CD4-positive, alpha-beta T cell treated with Interleukin-10 for 1 hour (primary cell): ENCODE data around the gene NOA1.

Source experiments
- DNase-seq: peaks from one replicate; pipeline ENCODE4 v3.0.0-alpha.2; 2020

Gene NOA1

DNA sequence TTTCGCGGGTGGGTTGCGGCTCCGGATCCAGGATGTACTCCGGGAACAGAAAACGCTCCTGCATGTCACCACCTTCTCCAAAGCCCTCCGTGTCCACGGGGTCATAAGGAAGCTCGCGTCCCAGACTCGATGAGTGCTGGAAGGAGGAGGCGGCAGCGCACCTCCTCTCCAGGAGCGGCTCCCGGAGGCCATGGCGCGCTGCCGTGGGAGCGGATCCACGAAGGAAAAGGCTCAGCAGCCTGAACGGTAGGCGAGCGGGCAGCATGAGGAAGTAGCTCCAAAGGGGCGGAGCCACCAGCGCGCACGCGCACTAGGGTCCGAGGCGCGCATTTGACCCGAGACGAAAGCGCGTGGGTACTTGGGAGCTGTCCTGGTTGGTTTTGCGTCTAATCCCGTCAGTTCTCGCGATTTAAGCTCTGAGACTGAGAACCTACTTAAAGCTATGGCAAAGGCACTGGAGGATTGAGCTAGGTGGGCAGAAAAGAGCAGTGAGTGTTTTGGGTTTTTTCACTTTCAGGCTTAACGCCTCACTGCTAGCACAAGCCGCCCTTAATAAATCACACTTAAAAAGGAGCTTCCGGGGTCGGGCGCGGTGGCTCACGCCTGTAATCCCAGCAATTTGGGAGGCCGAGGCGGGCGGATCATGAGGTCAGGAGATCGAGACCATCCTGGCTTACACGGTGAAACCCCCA is at the start of gene NOA1:
Gene NOA1 (minus strand): TSS at position 286 of the 692 bp plus-strand sequence. CDS start 21 bp downstream, at position 265.
- peak; percentile 99 for DNase-seq

DNA sequence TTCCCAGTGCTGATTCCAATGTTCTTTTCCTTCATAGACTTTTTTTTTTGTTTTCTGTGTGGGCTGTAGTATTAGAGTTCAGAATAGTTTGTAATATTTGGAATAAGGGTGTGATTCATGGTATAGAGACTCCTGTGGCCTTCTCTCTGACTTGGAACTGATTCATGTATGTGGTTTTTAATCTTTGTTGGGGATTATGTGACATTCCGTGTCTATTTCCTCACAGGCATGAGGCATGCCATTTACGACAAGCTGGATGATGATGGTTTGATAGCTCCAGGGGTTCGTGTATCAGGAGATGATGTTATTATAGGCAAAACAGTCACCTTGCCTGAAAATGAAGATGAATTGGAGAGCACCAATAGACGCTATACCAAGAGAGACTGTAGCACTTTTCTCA is 45.7 kb upstream of the NOA1 start:
- no peak for DNase-seq

DNA sequence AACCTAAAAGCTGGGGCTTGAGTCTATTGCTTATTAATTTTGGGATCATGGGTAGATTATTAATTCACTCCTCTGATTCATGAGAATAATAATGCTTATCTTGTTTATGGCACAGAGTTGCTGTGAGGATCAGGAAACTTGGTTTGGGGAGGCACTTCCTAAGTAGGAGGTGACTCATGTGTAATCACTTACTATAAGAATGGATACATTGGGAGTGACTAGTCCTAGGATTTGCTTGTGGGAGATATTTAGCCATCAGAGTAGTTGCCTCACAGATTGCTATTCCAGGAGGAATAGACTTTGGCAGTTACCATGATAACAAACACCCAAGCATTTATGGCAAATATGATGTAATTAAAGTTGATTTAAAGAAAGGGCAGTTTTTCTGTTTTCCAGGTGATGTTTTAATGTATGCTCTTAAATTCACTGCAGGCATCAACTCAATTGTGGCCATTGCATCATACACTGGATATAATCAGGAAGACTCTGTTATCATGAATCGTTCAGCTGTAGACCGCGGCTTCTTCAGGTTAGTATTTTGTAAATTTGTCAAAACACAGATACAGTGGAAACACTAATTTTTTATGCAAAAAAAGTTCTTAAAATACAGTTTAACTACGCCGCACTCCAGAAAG is 43.2 kb upstream of the NOA1 start:
- DNase-seq = no peak

DNA sequence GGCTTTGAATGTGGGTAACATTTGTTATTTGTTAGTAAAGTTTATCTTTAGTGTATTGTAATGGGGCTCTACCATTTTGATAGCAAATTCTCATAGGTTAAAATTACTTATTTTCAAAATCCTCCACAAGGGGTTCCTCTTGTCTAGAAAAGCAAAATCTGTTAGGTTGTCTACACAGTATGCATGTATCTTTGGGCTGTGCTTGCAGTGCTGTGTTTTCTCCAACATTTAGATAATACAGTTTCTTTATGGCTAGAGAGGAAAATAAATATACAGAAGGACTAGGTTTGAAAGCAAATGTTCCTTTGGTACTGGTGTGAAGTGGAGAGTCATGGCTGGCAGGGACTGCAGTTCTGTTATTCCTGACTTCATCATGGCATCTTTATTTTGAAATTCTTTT is 41.6 kb upstream of the NOA1 start:
- DNase-seq = no peak

DNA sequence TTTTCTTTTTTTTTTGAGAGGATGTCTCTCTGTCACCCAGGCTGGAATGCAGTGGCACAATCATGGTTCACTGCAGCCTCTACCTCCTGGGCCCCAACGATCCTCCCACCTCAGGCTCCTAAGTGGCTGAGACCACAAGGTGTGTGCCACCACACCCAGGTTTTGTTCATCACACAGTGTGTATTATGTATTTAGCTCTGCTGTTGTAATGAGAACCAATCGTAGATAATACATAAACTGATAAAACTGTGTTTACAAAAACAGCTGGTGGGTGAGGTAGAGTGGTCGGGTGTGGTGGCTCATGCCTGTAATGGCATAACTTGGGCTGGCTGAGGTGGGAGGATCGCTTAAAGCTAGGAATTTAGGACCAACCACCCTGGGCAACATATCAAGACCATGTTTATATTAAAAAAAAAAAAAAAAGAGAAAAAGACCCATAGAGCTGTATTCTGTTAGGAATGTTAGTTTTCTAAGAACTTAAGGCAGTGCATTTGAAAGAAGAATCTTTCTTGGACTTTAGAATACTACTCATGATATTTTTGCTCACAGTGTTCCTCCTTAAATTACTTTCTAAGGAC is 36.2 kb upstream of the NOA1 start:
- DNase-seq = no peak

DNA sequence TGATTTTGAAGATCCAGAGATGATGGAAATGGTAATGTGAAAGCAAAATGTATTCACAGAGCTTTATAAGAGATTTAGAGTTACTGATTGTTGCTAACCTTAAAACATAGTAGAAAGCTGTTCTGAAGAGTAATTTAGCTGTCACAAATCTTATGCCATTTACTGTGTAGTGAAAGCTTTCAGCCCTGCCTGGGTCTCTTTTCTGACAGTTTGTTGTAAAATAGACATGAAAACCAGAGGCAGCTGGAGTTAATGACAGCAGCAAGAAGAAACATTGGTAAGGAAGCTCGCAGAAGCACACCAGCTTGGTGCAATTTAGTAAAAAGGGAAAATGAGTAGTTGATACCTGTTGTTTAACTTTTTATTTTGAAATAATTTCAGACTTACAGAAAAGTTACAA is 22.3 kb upstream of the NOA1 start:
- DNase-seq = no peak

DNA sequence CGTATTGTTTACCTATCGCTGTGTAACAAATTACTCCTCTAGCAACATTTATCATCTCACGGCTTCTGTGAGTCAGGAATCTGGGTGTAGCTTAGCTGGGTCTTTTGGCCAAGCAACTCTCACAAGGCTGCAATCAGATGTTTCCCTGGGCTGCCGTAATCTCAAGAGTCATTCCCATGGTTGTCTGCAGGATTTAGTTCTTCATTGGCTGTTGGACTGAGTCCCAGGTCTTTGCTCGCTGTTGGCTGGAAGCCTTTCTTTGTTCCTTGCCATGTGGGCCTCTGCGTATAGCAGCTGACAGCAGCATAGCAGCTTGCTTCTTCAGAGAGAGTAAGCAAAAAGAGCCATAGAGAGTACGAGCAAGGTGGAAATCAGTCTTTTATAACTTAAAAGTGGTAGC is 18.1 kb upstream of the NOA1 start:
- DNase-seq = no peak

DNA sequence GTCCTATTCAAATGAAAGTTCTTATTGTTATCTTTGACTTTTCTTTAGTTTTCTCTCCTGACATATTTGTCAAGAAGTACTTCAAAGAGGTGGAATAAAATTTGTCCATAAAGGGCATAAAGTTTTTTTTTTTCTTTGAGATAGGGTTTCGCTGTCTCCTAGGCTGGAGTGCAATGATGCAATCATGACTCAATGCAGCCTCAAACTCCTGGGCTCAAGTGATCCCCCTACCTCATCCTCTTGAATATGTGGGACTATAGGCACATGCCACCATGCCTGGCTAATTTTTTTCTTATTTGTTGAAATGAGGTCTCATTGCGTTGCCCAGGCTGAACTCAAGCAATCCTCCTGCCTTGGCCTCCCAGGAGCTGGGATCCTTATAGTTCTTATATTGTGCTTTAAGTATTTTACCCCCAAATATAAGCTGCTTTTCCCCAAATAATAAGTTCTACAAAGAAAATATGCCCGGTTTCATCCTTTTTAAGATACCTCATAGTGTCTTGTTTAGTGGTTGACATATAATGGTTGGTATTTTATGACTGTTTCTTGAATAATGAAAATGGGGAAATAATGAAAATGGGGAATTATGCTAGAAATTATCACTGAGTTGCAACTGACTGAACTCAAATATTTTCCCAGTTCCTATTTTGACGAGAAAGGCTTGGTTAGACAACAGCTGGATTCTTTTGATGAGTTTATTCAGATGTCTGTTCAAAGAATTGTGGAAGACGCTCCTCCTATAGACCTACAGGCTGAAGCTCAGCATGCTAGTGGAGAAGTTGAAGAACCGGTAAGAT is 12.9 kb upstream of the NOA1 start:
- no peak for DNase-seq

DNA sequence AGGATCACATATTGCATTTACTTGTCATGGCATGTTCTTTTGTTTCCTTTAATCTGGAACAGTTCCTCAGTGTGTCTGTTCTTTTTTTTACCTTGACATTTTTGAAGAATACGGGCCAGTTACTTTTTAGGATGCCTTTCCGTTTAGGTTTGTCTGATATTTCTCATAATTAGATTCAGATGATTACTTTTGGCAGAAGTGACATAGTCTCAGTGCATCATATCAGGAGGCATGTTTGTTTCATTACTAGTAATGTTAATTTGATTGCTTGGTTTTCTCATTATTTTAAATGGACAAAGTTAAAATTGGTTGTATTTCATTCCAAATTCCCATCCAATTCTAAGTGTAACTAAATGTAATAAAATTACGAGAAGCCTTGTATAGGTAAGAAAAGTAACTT is 9.5 kb upstream of the NOA1 start:
- DNase-seq = no peak

DNA sequence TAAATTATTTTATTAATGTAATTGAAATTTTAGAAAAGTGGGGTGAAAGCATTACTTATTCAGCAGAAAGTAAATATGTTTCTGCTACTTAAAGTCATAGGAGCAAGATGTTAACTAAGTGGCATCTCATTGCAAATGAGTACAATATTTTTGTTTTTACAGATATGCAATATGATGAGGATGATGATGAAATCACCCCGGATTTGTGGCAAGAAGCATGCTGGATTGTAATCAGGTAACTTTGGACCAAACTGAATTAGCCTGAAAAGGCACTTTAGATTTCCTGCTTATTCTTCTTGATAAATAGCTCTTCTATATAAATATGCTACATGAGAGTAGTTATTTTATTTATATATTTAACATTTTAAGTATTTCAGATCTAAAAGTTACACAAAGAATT is 8.8 kb upstream of the NOA1 start:
- no peak for DNase-seq

DNA sequence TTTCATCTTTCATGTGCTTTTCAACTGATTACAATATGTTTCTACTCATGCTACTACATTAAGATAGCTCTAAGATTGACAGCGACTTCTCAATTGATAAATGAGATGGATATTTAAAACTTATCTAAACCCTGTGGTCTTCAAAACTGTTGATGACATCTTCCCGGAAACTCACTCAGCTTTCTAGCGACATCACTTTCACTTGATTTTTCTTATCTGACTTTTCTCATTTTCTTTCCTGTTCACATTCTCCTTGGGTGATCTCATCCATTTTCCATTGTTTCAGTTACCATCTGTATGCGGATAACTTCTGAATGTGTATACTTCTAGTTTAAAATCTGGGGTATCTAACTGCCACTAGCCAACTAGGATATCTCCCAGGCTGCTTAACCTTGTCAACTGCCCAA is 4.4 kb upstream of the NOA1 start:
- peak; percentile 14 for DNase-seq

DNA sequence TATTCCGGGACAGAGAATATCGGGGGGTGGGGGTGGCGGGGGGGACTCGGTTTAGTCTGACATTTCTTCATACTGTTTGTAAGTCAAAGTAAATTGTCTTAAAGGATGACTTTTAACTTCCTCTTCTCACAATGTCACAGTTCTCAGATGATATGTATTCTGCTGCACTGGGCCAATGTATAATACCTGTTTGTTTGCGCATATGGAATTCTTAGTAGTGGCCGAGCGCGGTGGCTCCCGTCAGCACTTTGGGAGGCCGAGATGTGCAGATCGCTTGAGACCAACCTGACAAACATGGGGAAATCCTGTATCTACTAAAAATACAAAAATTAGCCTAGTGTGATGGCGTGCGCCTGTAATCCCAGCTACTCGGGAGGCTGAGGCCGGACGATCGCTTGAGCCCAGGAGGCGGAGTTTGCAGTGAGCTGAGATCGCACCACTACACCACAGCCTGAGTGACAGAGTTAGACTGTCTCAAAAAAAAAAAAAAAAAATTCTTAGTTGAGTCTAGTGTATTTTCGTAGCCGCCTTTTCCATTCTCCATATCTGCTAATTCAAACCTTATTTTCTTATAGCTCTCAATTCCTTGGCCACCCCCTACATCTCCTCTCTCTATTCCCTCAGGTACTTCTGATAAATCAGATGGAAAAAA is 2.1 kb upstream of the NOA1 start:
- peak; percentile 48 for DNase-seq

DNA sequence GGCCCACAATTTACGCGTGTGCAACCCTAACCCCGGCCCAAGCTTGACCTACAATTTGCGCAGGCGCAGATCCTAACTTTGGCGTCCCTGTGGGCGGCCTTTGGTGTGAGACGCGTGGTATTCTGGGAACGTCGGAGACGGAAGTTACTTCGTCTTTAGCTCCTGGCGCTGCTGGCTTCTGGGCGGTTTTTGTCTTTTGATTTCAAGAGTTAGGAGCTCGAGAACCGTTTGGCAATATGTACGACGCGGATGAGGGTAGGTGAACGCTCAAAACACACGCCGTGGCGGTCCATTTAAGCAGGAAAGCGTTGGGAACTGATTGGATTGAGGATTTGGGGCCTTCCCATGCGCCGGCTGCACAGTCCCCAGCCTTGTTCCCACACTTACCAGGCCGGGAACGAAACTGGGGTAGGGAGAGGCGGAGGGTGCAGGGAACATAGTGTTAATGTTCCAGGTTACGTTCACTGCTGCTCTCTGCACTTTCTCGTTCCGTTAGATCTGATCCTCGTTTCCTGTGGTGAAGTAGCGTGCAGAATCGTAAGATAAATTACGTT is 1.4 kb upstream of the NOA1 start, which contains the start of gene POLR2B:
Gene POLR2B (plus strand): TSS at position 147 of the 554 bp plus-strand sequence. CDS start 90 bp downstream, at position 237.
- peak; percentile 90 for DNase-seq

DNA sequence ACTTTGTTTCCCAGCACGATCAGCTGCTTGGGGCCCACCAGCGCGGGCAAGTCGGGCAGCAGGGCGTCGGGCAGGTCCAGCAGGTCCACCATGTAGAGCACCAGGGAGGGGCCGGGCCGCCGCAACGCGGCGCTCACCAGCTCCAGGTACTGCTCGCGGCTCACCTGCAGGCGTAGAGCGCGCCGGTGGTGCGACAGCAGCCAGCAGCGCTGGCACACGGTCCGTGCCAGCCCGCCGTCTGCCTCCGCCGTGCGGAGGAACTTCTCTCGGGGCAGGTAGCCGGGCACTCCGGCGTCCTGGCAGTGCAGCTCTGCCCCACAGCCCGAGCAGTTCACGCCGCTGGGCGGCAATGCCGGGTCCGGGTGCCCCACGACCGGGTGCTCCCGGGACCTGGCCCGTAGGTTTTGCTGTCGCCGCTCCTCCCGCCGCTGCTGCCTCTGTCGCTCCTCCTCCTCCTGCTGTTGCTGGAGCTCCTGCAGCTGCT is 527 bp downstream of the NOA1 start:
- peak; percentile 54 for DNase-seq

DNA sequence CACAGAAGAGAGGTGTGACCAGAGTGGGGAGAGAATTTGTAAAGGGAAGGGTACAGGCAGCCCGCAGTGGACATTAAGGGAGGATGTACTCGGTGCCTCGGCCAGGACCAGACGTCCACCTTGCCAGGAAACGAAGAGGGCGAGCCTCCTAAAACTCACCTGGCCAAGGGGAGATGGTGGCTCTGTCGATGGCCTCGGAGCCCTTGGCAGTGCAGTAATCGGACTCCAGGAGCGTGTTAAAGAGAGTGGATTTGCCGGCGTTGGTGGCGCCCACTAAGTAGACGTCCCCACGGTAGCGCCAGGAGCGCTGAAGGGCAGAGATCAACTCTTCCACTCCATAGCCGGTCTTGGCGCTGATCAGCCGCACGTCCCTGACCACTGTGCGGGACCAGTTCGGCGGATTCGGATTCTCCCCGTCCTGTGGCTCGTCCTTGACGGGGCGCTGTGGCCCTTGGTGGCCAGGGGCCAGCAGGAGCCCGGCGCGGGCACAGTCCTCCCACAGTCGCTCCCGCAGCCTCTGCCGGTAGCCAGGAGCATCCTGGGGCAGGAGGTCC is 1.0 kb downstream of the NOA1 start:
- DNase-seq = no peak

DNA sequence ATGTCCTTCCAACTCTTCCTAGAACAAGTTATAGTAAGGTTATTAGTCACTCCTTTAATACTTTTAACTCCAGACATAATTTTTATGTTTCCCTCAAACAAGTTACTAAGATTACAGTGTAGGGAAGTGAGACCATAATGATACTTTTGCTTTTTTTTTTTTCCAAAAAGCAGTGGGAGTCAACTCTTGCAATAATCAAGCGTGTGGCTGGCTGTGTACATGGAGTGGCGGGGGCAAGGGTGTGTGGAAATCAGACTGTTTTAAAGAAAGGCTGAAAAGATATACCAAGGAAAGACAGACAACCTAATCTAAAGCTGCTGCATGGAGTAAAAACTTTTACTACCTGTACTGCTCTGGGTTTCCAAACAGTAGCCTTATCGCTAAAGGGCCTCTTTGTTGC is 4.1 kb downstream of the NOA1 start:
- DNase-seq = no peak

DNA sequence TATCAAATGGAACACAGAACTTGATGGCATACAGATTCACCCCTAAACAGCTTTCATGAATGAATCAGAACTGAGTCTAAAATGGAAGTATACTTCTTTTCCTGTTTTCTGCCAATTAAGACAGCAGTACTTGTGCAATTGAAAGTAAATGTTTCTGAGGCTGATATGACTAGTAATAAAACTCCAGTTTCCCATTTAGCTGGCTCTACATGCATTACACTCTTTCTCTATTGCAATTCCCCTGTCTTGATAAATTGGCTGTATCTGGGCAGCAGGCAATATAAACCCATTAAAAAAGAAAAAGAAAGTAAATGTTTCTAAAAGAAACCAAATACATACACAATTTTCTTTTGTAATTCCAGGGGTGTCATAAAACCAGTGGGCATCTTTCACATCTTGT is 4.6 kb downstream of the NOA1 start:
- no peak for DNase-seq

DNA sequence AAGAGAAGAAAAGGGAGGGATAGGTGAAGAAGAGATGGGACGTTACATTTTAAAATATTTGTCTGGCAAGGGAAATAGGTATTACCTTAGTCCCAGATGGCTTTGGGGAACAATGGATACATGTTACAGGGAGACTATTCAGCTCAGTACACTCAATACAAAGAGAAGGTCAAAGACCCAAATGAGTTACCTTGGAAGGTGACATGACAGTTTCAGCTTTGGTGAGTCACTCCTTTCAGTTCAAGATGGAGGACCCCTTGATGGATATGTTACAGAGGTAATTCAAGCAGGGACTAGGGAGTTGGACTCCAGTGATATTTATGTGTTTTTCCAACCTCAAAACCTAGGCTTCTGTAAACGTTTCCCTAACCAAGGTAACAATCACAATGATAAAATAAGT is 5.0 kb downstream of the NOA1 start:
- no peak for DNase-seq

DNA sequence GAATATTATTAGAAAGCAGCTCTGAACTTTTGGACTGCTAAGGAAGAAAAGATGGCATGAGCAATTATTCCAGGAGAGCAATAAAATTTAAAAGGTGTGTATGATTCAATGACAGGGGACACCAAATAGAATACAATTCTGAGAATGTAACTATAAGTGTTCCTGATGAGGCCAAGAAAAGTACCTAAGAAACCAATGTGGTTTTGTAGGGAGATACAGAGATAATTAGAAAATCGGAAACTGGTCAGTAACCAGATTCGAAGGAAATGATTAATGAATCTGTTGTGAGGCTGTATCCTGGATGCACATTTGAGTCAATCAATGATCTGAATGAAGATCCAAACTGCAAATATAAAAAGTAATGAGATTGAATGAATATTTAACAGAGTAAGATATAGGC is 6.0 kb downstream of the NOA1 start:
- DNase-seq = no peak

DNA sequence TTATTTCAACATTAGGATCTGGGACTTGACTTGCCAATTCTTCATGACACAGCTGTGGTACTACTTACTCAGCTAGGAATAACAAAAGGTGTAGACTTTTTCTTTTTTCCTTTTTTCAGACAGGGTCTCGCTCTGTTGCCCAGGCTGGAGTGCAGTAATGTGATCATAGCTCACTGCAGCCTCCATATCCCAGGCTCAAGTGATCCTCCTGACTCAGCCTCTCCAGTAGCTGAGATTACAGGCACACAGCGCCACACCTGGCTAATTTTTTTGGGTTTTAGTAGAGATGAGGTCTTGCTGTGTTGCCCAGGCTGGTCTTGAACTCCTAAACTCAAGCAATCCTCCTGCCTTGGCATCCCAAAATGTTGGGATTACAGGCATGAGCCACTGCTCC is 16.3 kb downstream of the NOA1 start:
- no peak for DNase-seq

DNA sequence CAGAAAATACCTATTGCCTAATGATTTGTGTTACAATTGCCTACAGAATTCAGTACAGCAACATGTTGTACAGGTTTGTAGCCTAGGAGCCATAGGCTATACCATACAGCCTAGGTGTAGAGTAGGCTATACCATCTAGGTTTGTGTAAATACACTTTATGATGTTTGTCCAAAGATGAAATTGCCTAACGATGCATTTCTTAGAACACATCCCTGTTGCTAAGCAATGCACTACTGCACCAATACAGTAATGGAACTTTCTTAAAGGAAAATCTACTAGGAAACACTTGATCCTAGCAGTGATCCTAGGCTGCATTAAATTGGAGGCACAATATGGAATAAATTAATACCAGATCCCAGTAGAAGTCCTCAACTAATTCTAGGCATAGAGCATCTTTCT is 18.3 kb downstream of the NOA1 start:
- DNase-seq = no peak

DNA sequence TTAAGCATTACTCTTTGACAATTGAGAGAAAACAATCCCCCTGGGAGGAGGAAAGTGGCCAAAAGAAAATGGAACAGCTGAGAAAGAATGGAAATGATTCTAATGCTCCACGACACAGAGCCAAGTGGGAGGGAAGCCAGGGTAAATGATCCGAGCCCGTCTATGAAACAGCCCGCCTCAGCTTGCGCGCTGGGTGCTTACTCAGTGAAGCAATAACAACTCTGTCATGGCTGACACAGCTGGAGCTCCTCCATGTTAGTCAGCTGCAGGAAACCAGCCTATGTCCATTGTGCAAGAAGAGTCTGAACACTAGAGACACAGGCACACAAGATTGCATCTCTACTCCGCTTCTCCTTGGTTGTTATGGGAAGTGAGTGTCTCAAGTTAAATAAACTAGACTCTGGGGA is 19.3 kb downstream of the NOA1 start:
- DNase-seq = no peak
